ENCODE data around the gene CLCN2.

Gene CLCN2

GRCh38 chr3:184320104-184320445, 41.3 kb downstream of the CLCN2 start:
- TF ChIP-seq CTCF (IDR thresholded peaks at IDR 0.05; ENCODE audit: insufficient read depth, missing control alignments): no peak
- DNase-seq (ENCODE audit: insufficient read length, low spot score) (no peak), FAIRE-seq (no peak)

- no peak for FAIRE-seq
- DNase-seq (ENCODE audit: insufficient read length, low spot score): no peak
- no peak for TF ChIP-seq CTCF (IDR thresholded peaks at IDR 0.05; ENCODE audit: insufficient read depth, missing control alignments)
These were observed 44.2 kb downstream of the CLCN2 start for GRCh38 chr3:184317201-184317600.

GRCh38 chr3:184316792-184317191, 44.6 kb downstream of the CLCN2 start:
- DNase-seq (ENCODE audit: insufficient read length, low spot score): no peak
- TF ChIP-seq CTCF (IDR thresholded peaks at IDR 0.05; ENCODE audit: insufficient read depth, missing control alignments): no peak
- no peak for FAIRE-seq

- FAIRE-seq (no peak), DNase-seq (ENCODE audit: insufficient read length, low spot score) (no peak)
- no peak for TF ChIP-seq CTCF (IDR thresholded peaks at IDR 0.05; ENCODE audit: insufficient read depth, missing control alignments)
These were observed 45.3 kb downstream of the CLCN2 start for GRCh38 chr3:184315871-184316661.

- DNase-seq (ENCODE audit: insufficient read length, low spot score) (no peak), FAIRE-seq (no peak)
- TF ChIP-seq CTCF (IDR thresholded peaks at IDR 0.05; ENCODE audit: insufficient read depth, missing control alignments): no peak
These were observed 45.9 kb downstream of the CLCN2 start for GRCh38 chr3:184315543-184315867.

GRCh38 chr3:184314700-184315542, 46.5 kb downstream of the CLCN2 start:
- DNase-seq (ENCODE audit: insufficient read length, low spot score) (no peak), FAIRE-seq (no peak)
- TF ChIP-seq CTCF (IDR thresholded peaks at IDR 0.05; ENCODE audit: insufficient read depth, missing control alignments): no peak

- TF ChIP-seq CTCF (IDR thresholded peaks at IDR 0.05; ENCODE audit: insufficient read depth, missing control alignments): no peak
- FAIRE-seq (no peak), DNase-seq (ENCODE audit: insufficient read length, low spot score) (peak; percentile 95)
These were observed 47.1 kb downstream of the CLCN2 start, which contains the start of gene EIF4G1 for GRCh38 chr3:184314363-184314699. EIF4G1 (plus strand) TSS chr3:184314606; CDS start chr3:184315797, 1,191 bp downstream.

Data from D721Med (cell line).